Chondrocyte (in vitro differentiated cells): Measurements from ENCODE around the gene INO80E. TPM values are rescaled to one million over a fixed set of nuclear protein-coding genes. Genes with fewer than 3 reads are reported as not detected.

Experiments
- DNase-seq: peaks from one replicate; pipeline ENCODE4 v3.0.0; 2021; ENCODE audit warnings: mixed read lengths, low spot score
- H3K27ac Mint-ChIP-seq: one replicate; pipeline ENCODE4 v1.8.0; 2021; ENCODE audit warnings: mild to moderate bottlenecking, moderate library complexity, mixed read lengths; ENCODE audit not compliant: unreplicated experiment
- H3K27me3 Mint-ChIP-seq: 2 replicates; pipeline ENCODE4 v1.8.0; 2021; ENCODE audit warnings: low read depth, mixed read lengths
- H3K36me3 Mint-ChIP-seq: 2 replicates; pipeline ENCODE4 v1.8.0; 2021; ENCODE audit warnings: low read depth, mixed read lengths
- H3K4me1 Mint-ChIP-seq: 2 replicates; pipeline ENCODE4 v1.8.0; 2021; ENCODE audit warnings: low read depth, mild to moderate bottlenecking, mixed read lengths
- H3K4me3 Mint-ChIP-seq: one replicate; pipeline ENCODE4 v1.8.0; 2021; ENCODE audit warnings: mild to moderate bottlenecking, moderate library complexity, mixed read lengths; ENCODE audit not compliant: unreplicated experiment
- H3K9me3 Mint-ChIP-seq: 2 replicates; pipeline ENCODE4 v1.8.0; 2021; ENCODE audit warnings: low read depth, mixed read lengths
- total RNA-seq: library from RNA; stranded (reverse); gene quantifications from 3 replicates; pipeline ENCODE4 v1.2.1, GENCODE V29; 2021
- TF ChIP-seq, protein P1 (sequence below): fragments of 200-600 bp; sonication (generic); IDR thresholded peaks from 2 replicates; pipeline ENCODE4 v1.5.0; 2021; ENCODE audit warnings: antibody characterized with exemption, mild to moderate bottlenecking, moderate library complexity

The INO80E gene
- total RNA-seq, 1 donor from 2014 or later, result 57.1 TPM

DNA sequence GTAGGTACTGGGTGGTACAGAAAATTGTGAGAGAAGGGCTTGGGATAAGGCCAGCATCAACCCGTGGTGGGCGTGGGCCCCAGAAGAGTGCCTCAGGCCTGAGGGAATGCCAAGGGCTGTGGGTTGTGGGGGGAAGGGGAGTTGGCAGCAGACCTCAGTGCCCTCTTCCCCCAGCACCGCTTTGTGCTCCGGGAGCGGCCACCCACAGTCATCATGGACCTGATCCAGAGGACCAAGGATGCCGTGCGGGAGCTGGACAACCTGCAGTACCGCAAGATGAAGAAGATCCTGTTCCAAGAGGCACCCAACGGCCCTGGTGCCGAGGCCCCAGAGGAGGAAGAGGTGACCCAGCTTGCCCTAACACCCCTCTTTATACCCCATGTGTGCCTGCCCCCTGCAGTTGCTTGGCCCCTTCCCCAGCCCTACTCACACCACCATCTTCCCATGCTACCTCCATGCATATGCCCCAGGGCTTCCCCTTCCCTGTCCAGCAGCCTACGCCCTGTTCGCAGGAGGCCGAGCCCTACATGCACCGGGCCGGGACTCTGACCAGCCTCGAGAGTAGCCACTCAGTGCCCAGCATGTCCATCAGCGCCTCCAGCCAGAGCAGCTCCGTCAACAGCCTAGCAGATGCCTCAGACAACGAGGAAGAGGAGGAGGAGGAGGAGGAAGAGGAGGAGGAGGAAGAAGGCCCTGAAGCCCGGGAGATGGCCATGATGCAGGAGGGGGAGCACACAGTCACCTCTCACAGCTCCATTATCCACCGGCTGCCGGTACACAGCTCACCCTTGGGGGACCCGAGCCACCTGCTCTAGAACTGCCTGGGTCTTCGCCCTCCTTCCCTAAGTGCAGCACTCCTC is 13.3 kb upstream of the INO80E start:
- TF ChIP-seq, protein P1, sequence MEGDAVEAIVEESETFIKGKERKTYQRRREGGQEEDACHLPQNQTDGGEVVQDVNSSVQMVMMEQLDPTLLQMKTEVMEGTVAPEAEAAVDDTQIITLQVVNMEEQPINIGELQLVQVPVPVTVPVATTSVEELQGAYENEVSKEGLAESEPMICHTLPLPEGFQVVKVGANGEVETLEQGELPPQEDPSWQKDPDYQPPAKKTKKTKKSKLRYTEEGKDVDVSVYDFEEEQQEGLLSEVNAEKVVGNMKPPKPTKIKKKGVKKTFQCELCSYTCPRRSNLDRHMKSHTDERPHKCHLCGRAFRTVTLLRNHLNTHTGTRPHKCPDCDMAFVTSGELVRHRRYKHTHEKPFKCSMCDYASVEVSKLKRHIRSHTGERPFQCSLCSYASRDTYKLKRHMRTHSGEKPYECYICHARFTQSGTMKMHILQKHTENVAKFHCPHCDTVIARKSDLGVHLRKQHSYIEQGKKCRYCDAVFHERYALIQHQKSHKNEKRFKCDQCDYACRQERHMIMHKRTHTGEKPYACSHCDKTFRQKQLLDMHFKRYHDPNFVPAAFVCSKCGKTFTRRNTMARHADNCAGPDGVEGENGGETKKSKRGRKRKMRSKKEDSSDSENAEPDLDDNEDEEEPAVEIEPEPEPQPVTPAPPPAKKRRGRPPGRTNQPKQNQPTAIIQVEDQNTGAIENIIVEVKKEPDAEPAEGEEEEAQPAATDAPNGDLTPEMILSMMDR, result no peak
- Mint-ChIP-seq H3K4me3 (no peak overlapping the region), H3K9me3 (no peaks in the 10 kb centered on the region), H3K36me3 (peaks cover 49% of the 10 kb centered on the region), H3K27ac (peak overlapping the region; percentile 36), H3K27me3 (no peaks in the 10 kb centered on the region), H3K4me1 (no peaks in the 10 kb centered on the region)
- DNase-seq, result peak; percentile 77

DNA sequence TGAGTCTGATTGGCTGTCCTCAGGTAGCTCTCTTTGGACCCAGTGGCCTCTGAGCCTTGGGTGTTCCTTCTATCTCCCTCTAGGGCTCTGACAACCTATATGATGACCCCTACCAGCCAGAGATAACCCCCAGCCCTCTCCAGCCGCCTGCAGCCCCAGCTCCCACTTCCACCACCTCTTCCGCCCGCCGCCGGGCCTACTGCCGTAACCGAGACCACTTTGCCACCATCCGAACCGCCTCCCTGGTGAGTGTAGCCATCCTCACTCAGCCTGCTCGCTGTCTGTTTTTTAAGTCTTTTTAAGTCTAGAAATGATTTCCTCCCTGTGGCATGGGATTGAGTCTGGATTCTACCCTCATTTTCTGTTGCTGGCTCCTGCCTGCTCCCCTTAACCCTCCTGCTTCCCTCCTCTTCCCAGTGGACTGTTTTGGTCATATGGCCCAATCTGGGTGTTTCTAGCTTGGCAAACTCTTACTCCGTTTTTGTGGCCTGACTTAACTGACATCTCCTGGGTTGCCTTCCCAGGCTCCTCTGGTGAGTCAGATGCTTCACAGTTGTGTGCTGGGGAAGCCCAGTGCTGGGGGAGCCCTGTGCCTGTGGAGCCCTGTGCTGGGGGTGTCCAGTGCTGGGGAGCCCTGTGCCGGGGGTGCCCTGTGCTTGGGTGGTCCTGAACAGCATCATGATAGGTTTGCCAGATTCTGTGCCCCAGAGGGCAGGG is 12.5 kb upstream of the INO80E start:
- DNase-seq, result peak; percentile 86
- Mint-ChIP-seq H3K27ac (no peak overlapping the region), H3K9me3 (no peaks in the 10 kb centered on the region), H3K27me3 (no peaks in the 10 kb centered on the region), H3K36me3 (peaks cover 53% of the 10 kb centered on the region), H3K4me1 (no peaks in the 10 kb centered on the region), H3K4me3 (no peak overlapping the region)
- TF ChIP-seq, protein P1, result no peak

DNA sequence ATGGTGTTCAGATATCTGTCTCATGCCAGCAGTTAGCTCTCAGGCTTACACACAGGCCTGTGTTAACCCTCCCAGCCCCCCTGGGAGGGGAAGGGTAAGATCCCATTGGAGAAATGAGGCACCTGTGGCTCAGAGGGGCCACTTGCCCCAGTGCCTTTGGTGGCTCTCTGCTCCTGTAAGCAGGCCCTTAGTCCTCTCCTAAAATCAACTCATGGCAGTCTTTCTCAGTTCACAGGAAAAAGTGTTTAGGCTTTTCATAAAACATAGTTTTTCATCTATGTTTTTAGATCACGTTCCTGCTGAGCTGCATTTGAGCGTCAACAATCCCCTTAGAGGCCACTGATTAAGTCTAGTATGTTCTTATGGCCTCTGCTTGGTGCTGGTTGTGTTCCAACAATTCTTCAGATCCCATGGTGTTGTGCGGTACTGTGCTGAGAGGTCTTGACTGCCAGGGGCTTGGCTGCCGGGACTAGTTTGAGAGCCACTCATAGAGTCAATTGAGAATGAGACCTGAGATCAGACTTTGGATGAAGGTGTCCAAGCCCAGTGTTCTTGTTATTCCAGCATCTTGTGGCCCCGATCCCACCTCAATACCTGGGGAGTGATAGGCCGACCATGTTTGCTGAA is 11.8 kb upstream of the INO80E start:
- no peaks in the 10 kb centered on the region for H3K27me3 Mint-ChIP-seq
- TF ChIP-seq, protein P1, result no peak
- no peak overlapping the region for H3K27ac Mint-ChIP-seq
- no peaks in the 10 kb centered on the region for H3K9me3 Mint-ChIP-seq
- no peaks in the 10 kb centered on the region for H3K4me1 Mint-ChIP-seq
- H3K36me3 Mint-ChIP-seq, result peaks cover 51% of the 10 kb centered on the region
- H3K4me3 Mint-ChIP-seq, result no peak overlapping the region
- DNase-seq, result peak; percentile 36

DNA sequence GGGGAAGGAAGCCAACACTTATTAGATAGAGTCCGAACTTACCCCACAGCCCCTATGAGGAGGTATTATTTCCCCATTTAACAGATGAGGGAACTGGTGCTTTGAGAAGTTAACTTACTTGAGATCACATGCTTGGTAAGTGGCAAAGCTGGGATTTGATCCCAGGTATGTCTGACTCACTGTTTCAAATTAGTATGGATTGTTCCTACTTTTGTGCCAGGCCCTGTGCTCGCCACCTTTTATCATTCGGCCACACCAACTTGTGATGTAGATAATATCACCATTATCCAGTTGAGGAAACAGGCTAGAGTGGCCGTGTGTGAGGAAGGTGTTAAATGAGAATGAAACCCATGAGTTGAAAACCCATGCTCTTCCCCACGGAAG is 11.3 kb upstream of the INO80E start:
- peaks cover 49% of the 10 kb centered on the region for H3K36me3 Mint-ChIP-seq
- no peak overlapping the region for H3K4me3 Mint-ChIP-seq
- no peak for DNase-seq
- H3K27ac Mint-ChIP-seq, result no peak overlapping the region
- H3K27me3 Mint-ChIP-seq, result no peaks in the 10 kb centered on the region
- H3K9me3 Mint-ChIP-seq, result no peaks in the 10 kb centered on the region
- TF ChIP-seq, protein P1, result no peak
- H3K4me1 Mint-ChIP-seq, result no peaks in the 10 kb centered on the region

DNA sequence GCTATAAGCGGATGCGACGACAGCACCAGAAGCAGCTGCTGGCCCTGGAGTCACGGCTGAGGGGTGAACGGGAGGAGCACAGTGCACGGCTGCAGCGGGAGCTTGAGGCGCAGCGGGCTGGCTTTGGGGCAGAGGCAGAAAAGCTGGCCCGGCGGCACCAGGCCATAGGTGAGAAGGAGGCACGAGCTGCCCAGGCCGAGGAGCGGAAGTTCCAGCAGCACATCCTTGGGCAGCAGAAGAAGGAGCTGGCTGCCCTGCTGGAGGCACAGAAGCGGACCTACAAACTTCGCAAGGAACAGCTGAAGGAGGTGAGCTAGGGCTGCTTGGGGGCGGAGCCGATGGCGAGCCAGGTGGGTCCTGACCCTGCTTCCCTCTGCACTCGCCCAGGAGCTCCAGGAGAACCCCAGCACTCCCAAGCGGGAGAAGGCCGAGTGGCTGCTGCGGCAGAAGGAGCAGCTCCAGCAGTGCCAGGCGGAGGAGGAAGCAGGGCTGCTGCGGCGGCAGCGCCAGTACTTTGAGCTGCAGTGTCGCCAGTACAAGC is 10.7 kb upstream of the INO80E start:
- Mint-ChIP-seq H3K9me3 (no peaks in the 10 kb centered on the region), H3K36me3 (peaks cover 48% of the 10 kb centered on the region)

More for the DNA sequence above, 10.7 kb upstream of the INO80E start:
- Mint-ChIP-seq H3K4me3 (no peak overlapping the region), H3K27ac (no peak overlapping the region), H3K27me3 (no peaks in the 10 kb centered on the region), H3K4me1 (no peaks in the 10 kb centered on the region)
- peak; percentile 87 for DNase-seq
- TF ChIP-seq, protein P1, result no peak
